GM12878 (cell line): Measurements from ENCODE around the gene NRG3. TPM values are rescaled to one million over a fixed set of nuclear protein-coding genes. Genes with fewer than 3 reads are reported as not detected.

Experiments used
- ATAC-seq: fragments of 200-7000 bp; cut with Tn5 transposase; 3 replicates; pipeline ENCODE4 v1.9.1; 2020; ENCODE audit warnings: mild to moderate bottlenecking, moderate library complexity
- BruUV-seq: library from RNA; stranded (reverse); fragments of 400-500 nt; replicated peaks from 2 replicates; lab custom pipeline; 2021; lab: Mats Ljungman, UMichigan
- CTCF ChIA-PET: fragments of 300-600 bp; sonication (Branson Sonifier 250); formaldehyde crosslinking; extraction: SDS; loops from one replicate; lab custom pipeline; 2021; ENCODE audit warnings: inconsistent platforms; lab: Yijun Ruan, JAX
- POLR2A ChIA-PET: fragments of 350-600 bp; formaldehyde crosslinking; extraction: SDS; loops from one replicate; lab custom pipeline; 2021; ENCODE audit warnings: inconsistent platforms; lab: Charles Lee
- RAD21 ChIA-PET: fragments of 300-600 bp; sonication (Branson Sonifier 250); formaldehyde crosslinking; loops from one replicate; lab custom pipeline; 2023; ENCODE audit warnings: antibody characterized with exemption; ENCODE audit not compliant: unreplicated experiment; lab: Charles Lee
- SMC1A ChIA-PET: fragments of 300-600 bp; sonication (Branson Sonifier 250); formaldehyde crosslinking; loops from one replicate; lab custom pipeline; 2023; ENCODE audit not compliant: unreplicated experiment, uncharacterized antibody; lab: Charles Lee
- DNase-seq: peaks from one replicate; pipeline ENCODE4 v3.0.0-alpha.2; 2011; ENCODE audit warnings: low read depth, low spot score
- FAIRE-seq: peaks from 3 replicates; lab custom pipeline; 2011; peaks lifted over from hg19 to GRCh38; lab: Jason Lieb, UNC
- H2AFZ ChIP-seq: 2 replicates; pipeline ENCODE4 v1.6.0; 2011; ENCODE audit warnings: low read depth, low read length, control low read depth; ENCODE audit not compliant: control insufficient read depth
- H3K27ac ChIP-seq: 2 replicates; pipeline ENCODE4 v1.5.1; 2011; ENCODE audit warnings: control low read depth; ENCODE audit not compliant: control insufficient read depth, insufficient read depth
- H3K27me3 ChIP-seq, 2 experiments: replicated peaks in 1 of 2; 2 replicates each; pipeline versions ENCODE4 v1.6.0 to v1.6.1; 2011; ENCODE audit warnings: low read length in 1 of 2; ENCODE audit not compliant: control insufficient read depth in 2 of 2, insufficient read depth in 2 of 2
- H3K36me3 ChIP-seq, 2 experiments: 2 replicates each; pipeline ENCODE4 v1.5.1; 2011; ENCODE audit warnings: low read length in 1 of 2; ENCODE audit not compliant: control insufficient read depth in 2 of 2, insufficient read depth in 2 of 2
- H3K4me1 ChIP-seq: 2 replicates; pipeline ENCODE4 v1.6.1; 2011; ENCODE audit warnings: mild to moderate bottlenecking, low read length, moderate library complexity, mixed read lengths; ENCODE audit not compliant: control insufficient read depth, insufficient read depth
- H3K4me2 ChIP-seq: 2 replicates; pipeline ENCODE4 v1.6.0; 2011; ENCODE audit warnings: control low read depth; ENCODE audit not compliant: control insufficient read depth, insufficient read depth
- H3K4me3 ChIP-seq: fragments of 200-600 bp; sonication (generic); 2 replicates; pipeline ENCODE4 v1.5.1; 2016
- H3K79me2 ChIP-seq: 2 replicates; pipeline ENCODE4 v1.6.0; 2011; ENCODE audit warnings: low read length; ENCODE audit not compliant: control insufficient read depth, insufficient read depth
- H3K9ac ChIP-seq: 2 replicates; pipeline ENCODE4 v1.8.0; 2011; ENCODE audit warnings: low read length, control low read depth, mixed read lengths; ENCODE audit not compliant: control insufficient read depth, insufficient read depth
- H3K9me3 ChIP-seq: replicated peaks from 3 replicates; pipeline ENCODE4 v1.5.1; 2011; ENCODE audit warnings: mild to moderate bottlenecking, low read length; ENCODE audit not compliant: control insufficient read depth, insufficient read depth
- H4K20me1 ChIP-seq: 2 replicates; pipeline ENCODE4 v1.6.0; 2011; ENCODE audit not compliant: control insufficient read depth, insufficient read depth
- ASH2L ChIP-seq: fragments of 300-600, 200-600 bp; sonication (generic); IDR thresholded peaks from 2 replicates; pipeline ENCODE4 v1.6.1; 2017; ENCODE audit warnings: low read depth, mild to moderate bottlenecking, borderline replicate concordance
- BMI1 ChIP-seq: fragments of 450-650 bp; IDR thresholded peaks from 2 replicates; pipeline ENCODE4 v1.6.1; 2016; ENCODE audit warnings: mild to moderate bottlenecking, moderate library complexity, borderline replicate concordance
- FOXK2 ChIP-seq: fragments of 450-650 bp; IDR thresholded peaks from 2 replicates; pipeline ENCODE4 v1.6.1; 2017; ENCODE audit warnings: mild to moderate bottlenecking, moderate library complexity
- HCFC1 ChIP-seq: fragments of 150-350 bp; IDR thresholded peaks from 2 replicates; pipeline ENCODE4 v1.6.1; 2014; ENCODE audit warnings: low read length
- MTA2 ChIP-seq: fragments of 450-650 bp; IDR thresholded peaks from 2 replicates; pipeline ENCODE4 v1.6.1; 2016; ENCODE audit warnings: low read depth, mild to moderate bottlenecking, moderate library complexity
- SP1 ChIP-seq: IDR thresholded peaks from one replicate; pipeline ENCODE4 v1.6.1; 2011; ENCODE audit warnings: low read depth, low read length
- STAT1 ChIP-seq: fragments of 450-650 bp; conservative IDR thresholded peaks from 2 replicates; pipeline ENCODE4 v1.6.1; 2014; ENCODE audit warnings: antibody characterized with exemption, mild to moderate bottlenecking
- TBL1XR1 ChIP-seq: IDR thresholded peaks from 2 replicates; pipeline ENCODE4 v1.6.1; 2012; ENCODE audit warnings: low read depth, low read length, improper control_type of control experiment
- ZNF217 ChIP-seq: fragments of 450-650 bp; IDR thresholded peaks from 2 replicates; pipeline ENCODE4 v1.6.1; 2017; ENCODE audit warnings: antibody characterized with exemption, mild to moderate bottlenecking
- ZNF274 ChIP-seq: IDR thresholded peaks from one replicate; pipeline ENCODE4 v1.8.0; 2011; ENCODE audit not compliant: insufficient read length, insufficient read depth
- ZNF384 ChIP-seq: IDR thresholded peaks from 2 replicates; pipeline ENCODE4 v1.6.1; 2012; ENCODE audit warnings: low read depth, mild to moderate bottlenecking, low read length, improper control_type of control experiment, borderline replicate concordance
- WGBS: methylation state at CpG from one replicate; pipeline ENCODE4 v1.1.6; 2016; ENCODE audit warnings: low lambda C conversion rate; ENCODE audit not compliant: insufficient replicate concordance, insufficient coverage; ENCODE audit errors: missing lambda C conversion rate; 5-methylcytosine and 5-hydroxymethylcytosine counted together
- in situ Hi-C: fragments of 300-500 bp; cut with MboI; formaldehyde crosslinking; loops from 9 replicates; pipeline ENCODE4 v1.14.3; 2018; ENCODE audit warnings: mixed read lengths
- intact Hi-C: fragments of 100-400 bp; cut with micrococcal nuclease; formaldehyde crosslinking; loops from one replicate; pipeline ENCODE4 v1.14.2; 2022; ENCODE audit not compliant: unreplicated experiment
- polyA plus RNA-seq, 11 experiments: library from polyadenylated mRNA; depleted of rRNA in 4 of 11; unstranded in 6 of 11; stranded (reverse) in 5 of 11; fragments of >200 nt; fragmentation: Nextera tagmentation in 4 of 11; fragmentation: Illumina TruSeq in 1 of 11; extraction: Ambion mirVana in 4 of 11; extraction: Trizol in 1 of 11; gene quantifications; 1 replicate in 1 of 11; 2 replicates in 10 of 11; pipeline versions ENCODE4 v1.2.1 to v1.2.3, GENCODE V29; 2011 to 2016; ENCODE audit warnings: inconsistent platforms in 2 of 11, missing spikeins in 2 of 11, low read depth in 1 of 11
- total RNA-seq, 4 experiments: library from RNA; depleted of rRNA in 3 of 4; stranded (reverse); fragments of >200 nt in 3 of 4; fragmentation: Illumina TruSeq in 1 of 4; extraction: Trizol in 1 of 4; gene quantifications; 2 replicates each; pipeline versions ENCODE4 v1.2.1 to v1.2.3, GENCODE V29; 2013 to 2021
- TF ChIP-seq, protein P1 (sequence below): IDR thresholded peaks from 2 replicates; pipeline ENCODE4 v1.6.1; 2011; ENCODE audit warnings: borderline replicate concordance, low read depth, mild to moderate bottlenecking, moderate library complexity, mixed read lengths, low read length; ENCODE audit not compliant: insufficient read depth; ENCODE audit errors: extremely low read length
- TF ChIP-seq, protein P2 (sequence below): IDR thresholded peaks from 2 replicates; pipeline ENCODE4 v1.6.1; 2012; ENCODE audit warnings: low read length, inconsistent platforms
- TF ChIP-seq, protein P3 (sequence below), 3 experiments: IDR thresholded peaks in 2 of 3; conservative IDR thresholded peaks in 1 of 3; 2 replicates each; pipeline ENCODE4 v1.5.1; 2011; ENCODE audit warnings: low read depth in 3 of 3, low read length in 3 of 3, mild to moderate bottlenecking in 3 of 3, control low read depth in 2 of 3, moderate library complexity in 2 of 3, inconsistent platforms in 1 of 3, mixed read lengths in 1 of 3; ENCODE audit not compliant: control insufficient read depth in 2 of 3, insufficient read depth in 1 of 3; ENCODE audit errors: extremely low read depth in 1 of 3
- TF ChIP-seq, protein P4 (sequence below): fragments of 450-650 bp; conservative IDR thresholded peaks from 2 replicates; pipeline ENCODE4 v1.6.1; 2017; ENCODE audit warnings: mild to moderate bottlenecking, moderate library complexity
- TF ChIP-seq, protein P5 (sequence below): IDR thresholded peaks from 2 replicates; pipeline ENCODE4 v1.6.1; 2012; ENCODE audit warnings: low read depth, low read length, improper control_type of control experiment

Gene NRG3
- total and polyA plus RNA-seq, 10 of the 15 experiments (the other 5 are each of a cell fraction or from before 2014, with no cell fraction given): 0.03 to 0.41 (median 0.17) TPM; not detected in 3

DNA sequence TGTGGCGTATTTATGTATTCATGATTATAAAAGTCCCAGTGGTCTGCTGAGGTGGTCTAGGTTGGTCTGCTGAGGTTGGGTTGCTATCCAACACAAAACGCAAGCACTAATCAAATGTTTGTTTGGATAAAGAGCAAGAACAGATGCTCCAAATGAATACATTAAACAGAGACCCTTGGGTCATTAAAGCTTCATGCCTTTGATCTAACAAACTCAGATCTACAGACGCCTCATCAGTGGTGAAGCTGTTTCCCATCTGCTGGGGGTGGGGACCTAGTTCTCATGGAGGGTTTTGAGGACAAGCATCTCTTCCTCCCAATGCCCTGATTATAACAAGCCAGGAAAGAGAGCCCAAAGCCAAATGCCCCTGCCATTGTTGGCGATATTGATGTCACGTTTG is 786.7 kb downstream of the NRG3 start:
- DNase-seq (no peak), FAIRE-seq (no peak), ATAC-seq (no peak)
- RAD21 ChIA-PET: no interaction called here
- H3K4me2 ChIP-seq: no peak overlapping the region
- TF ChIP-seq ZNF274 (no peak), HCFC1 (no peak), ZNF384 (no peak), SP1 (no peak), BMI1 (no peak), FOXK2 (no peak), ASH2L (no peak), MTA2 (no peak), TBL1XR1 (no peak), STAT1 (no peak), ZNF217 (no peak)
- TF ChIP-seq, protein P1, sequence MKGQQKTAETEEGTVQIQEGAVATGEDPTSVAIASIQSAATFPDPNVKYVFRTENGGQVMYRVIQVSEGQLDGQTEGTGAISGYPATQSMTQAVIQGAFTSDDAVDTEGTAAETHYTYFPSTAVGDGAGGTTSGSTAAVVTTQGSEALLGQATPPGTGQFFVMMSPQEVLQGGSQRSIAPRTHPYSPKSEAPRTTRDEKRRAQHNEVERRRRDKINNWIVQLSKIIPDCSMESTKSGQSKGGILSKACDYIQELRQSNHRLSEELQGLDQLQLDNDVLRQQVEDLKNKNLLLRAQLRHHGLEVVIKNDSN: no peak
- TF ChIP-seq, protein P2, sequence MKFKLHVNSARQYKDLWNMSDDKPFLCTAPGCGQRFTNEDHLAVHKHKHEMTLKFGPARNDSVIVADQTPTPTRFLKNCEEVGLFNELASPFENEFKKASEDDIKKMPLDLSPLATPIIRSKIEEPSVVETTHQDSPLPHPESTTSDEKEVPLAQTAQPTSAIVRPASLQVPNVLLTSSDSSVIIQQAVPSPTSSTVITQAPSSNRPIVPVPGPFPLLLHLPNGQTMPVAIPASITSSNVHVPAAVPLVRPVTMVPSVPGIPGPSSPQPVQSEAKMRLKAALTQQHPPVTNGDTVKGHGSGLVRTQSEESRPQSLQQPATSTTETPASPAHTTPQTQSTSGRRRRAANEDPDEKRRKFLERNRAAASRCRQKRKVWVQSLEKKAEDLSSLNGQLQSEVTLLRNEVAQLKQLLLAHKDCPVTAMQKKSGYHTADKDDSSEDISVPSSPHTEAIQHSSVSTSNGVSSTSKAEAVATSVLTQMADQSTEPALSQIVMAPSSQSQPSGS: no peak
- TF ChIP-seq, protein P3, sequence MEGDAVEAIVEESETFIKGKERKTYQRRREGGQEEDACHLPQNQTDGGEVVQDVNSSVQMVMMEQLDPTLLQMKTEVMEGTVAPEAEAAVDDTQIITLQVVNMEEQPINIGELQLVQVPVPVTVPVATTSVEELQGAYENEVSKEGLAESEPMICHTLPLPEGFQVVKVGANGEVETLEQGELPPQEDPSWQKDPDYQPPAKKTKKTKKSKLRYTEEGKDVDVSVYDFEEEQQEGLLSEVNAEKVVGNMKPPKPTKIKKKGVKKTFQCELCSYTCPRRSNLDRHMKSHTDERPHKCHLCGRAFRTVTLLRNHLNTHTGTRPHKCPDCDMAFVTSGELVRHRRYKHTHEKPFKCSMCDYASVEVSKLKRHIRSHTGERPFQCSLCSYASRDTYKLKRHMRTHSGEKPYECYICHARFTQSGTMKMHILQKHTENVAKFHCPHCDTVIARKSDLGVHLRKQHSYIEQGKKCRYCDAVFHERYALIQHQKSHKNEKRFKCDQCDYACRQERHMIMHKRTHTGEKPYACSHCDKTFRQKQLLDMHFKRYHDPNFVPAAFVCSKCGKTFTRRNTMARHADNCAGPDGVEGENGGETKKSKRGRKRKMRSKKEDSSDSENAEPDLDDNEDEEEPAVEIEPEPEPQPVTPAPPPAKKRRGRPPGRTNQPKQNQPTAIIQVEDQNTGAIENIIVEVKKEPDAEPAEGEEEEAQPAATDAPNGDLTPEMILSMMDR (IDR thresholded peaks at IDR 0.05 in 2 of 3, conservative IDR thresholded peaks at IDR 0.05 in 1 of 3; ENCODE audit: control insufficient read depth in 2 of 3, extremely low read depth in 1 of 3, insufficient read depth in 1 of 3, low read depth in 3 of 3, low read length in 3 of 3): no peak
- TF ChIP-seq, protein P4, sequence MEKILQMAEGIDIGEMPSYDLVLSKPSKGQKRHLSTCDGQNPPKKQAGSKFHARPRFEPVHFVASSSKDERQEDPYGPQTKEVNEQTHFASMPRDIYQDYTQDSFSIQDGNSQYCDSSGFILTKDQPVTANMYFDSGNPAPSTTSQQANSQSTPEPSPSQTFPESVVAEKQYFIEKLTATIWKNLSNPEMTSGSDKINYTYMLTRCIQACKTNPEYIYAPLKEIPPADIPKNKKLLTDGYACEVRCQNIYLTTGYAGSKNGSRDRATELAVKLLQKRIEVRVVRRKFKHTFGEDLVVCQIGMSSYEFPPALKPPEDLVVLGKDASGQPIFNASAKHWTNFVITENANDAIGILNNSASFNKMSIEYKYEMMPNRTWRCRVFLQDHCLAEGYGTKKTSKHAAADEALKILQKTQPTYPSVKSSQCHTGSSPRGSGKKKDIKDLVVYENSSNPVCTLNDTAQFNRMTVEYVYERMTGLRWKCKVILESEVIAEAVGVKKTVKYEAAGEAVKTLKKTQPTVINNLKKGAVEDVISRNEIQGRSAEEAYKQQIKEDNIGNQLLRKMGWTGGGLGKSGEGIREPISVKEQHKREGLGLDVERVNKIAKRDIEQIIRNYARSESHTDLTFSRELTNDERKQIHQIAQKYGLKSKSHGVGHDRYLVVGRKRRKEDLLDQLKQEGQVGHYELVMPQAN: no peak
- TF ChIP-seq, protein P5, sequence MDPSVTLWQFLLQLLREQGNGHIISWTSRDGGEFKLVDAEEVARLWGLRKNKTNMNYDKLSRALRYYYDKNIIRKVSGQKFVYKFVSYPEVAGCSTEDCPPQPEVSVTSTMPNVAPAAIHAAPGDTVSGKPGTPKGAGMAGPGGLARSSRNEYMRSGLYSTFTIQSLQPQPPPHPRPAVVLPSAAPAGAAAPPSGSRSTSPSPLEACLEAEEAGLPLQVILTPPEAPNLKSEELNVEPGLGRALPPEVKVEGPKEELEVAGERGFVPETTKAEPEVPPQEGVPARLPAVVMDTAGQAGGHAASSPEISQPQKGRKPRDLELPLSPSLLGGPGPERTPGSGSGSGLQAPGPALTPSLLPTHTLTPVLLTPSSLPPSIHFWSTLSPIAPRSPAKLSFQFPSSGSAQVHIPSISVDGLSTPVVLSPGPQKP: no peak
- no peak overlapping the region for H2AFZ ChIP-seq
- no TSS peak for BruUV-seq
- SMC1A ChIA-PET: no interaction called here
- no peaks in the 10 kb centered on the region for H3K9me3 ChIP-seq
- no peaks in the 10 kb centered on the region for H3K79me2 ChIP-seq
- CTCF ChIA-PET: no interaction called here
- intact Hi-C loops (no loop called here), in situ Hi-C loops (no loop called here)
- no peaks in the 10 kb centered on the region for H3K4me1 ChIP-seq
- WGBS: 33% methylated on average over 5 of the region's 5 CpGs
- H3K4me3 ChIP-seq: no peak overlapping the region
- H4K20me1 ChIP-seq: no peaks in the 10 kb centered on the region
- H3K27me3 ChIP-seq: no peaks in the 10 kb centered on the region
- H3K36me3 ChIP-seq: no peaks in the 10 kb centered on the region
- no peak overlapping the region for H3K27ac ChIP-seq
- no peak overlapping the region for H3K9ac ChIP-seq
- POLR2A ChIA-PET: no interaction called here
